Measurements from ENCODE around the gene ABLIM2. TPM values are rescaled to one million over a fixed set of nuclear protein-coding genes. Genes with fewer than 3 reads are reported as not detected.

ABLIM2 gene
- total and polyA plus RNA-seq, 2 of the 13 experiments (the other 11 are each of a cell fraction or from before 2014, with no cell fraction given) = 0.20 to 0.37 TPM

DNA sequence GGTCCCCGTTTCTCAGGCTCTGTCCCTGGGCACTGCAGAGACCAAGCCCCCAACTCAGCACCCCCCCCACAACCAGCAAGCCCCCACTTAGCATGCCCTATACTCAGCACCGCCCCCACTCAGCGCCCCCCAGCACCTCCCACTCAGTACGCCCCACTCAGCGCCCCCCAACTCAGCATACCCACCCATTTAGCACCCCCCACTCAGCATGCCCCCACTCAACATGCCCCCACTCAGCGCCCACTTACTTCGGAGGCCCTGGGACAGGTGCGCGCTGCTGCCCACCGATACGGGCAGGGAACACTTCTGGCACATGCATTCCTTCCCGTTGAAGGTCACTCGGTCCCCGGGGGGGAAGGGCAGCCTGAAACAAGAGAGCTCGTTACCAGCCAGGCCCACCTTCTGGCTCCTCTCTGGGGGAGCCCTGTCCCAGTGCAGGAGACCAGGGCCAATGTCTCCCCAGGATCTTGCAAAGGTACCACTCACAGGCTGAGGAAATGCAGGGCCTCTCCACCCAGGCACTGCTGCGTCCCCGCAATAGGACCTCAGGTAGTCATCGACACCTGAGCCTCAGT is 70.6 kb downstream of the ABLIM2 start:
- no peaks in the 10 kb centered on the region for H3K4me1 ChIP-seq (ENCODE audit: insufficient read depth, low read length)
- no peak overlapping the region for H3K9ac ChIP-seq (ENCODE audit: insufficient read depth, low read depth, low read length)
- POLR2A ChIA-PET = no interaction called here
- no TSS peak for BruUV-seq (replicated peaks)
- H3K79me2 ChIP-seq (ENCODE audit: insufficient read depth, low read length) = no peaks in the 10 kb centered on the region
- H4K20me1 ChIP-seq (ENCODE audit: insufficient read depth, low read length) = no peaks in the 10 kb centered on the region
- peaks cover 3 to 19% of the 10 kb centered on the region in 2 experiments; a peak in 4 of 5 replicates for H3K27me3 ChIP-seq (ENCODE audit: control insufficient read depth in 1 of 2, insufficient read depth in 2 of 2, low read length in 2 of 2)
- CTCF ChIA-PET (ENCODE audit: low intra/inter-chr PET ratio, low total read pairs) = no interaction called here
- no peak for ATAC-seq
- in situ Hi-C loops (cut with HindIII; ENCODE audit: extremely low pct_ligation_motif_present, low pct_unique_long_range_greater_than_20kb) = no loop called here
- intact Hi-C loops (cut with micrococcal nuclease; ENCODE audit: unreplicated experiment) = no loop called here
- no peak overlapping the region for H2AFZ ChIP-seq (ENCODE audit: low read length)
- FAIRE-seq = no peak
- H3K4me2 ChIP-seq (ENCODE audit: low read depth, low read length) = no peak overlapping the region
- no peak overlapping the region for H3K4me3 ChIP-seq (replicated peaks in 1 of 3; ENCODE audit: insufficient read depth in 1 of 3, low read depth in 2 of 3, low read length in 3 of 3)
- H3K36me3 ChIP-seq (replicated peaks in 1 of 2; ENCODE audit: control insufficient read depth in 1 of 2, insufficient read depth in 2 of 2, low read length in 2 of 2) = no peaks in the 10 kb centered on the region
- no peaks in the 10 kb centered on the region; the same call in 1 of the 2 replicates for H3K9me3 ChIP-seq (ENCODE audit: low read length)
- H3K27ac ChIP-seq (ENCODE audit: extremely low read length, insufficient read depth, low read length) = no peak overlapping the region
- no peak for DNase-seq (ENCODE audit: low spot score)
- TF ChIP-seq, protein P1, sequence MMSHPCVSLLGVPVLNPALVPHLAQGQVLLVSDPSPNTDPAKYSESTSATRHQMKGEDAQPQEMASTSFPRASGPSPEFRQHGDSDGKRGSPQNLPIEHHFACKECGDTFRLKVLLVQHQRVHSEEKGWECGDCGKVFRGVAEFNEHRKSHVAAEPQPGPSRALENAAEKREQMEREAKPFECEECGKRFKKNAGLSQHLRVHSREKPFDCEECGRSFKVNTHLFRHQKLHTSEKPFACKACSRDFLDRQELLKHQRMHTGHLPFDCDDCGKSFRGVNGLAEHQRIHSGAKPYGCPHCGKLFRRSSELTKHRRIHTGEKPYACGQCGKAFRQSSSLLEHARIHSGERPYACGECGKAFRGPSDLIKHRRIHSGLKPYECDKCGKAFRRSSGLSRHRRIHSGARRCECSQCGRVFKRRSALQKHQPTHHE (CRISPR knock-in tag; IDR thresholded peaks at IDR 0.05; ENCODE audit: borderline replicate concordance) = no peak
- TF ChIP-seq SKI (IDR thresholded peaks at IDR 0.05; ENCODE audit: partially characterized antibody) = no peak
- TF ChIP-seq ZNF496 (CRISPR knock-in tag; IDR thresholded peaks at IDR 0.05; ENCODE audit: insufficient replicate concordance) = no peak
- TF ChIP-seq NCOA5 (CRISPR knock-in tag; IDR thresholded peaks at IDR 0.05) = no peak
- TF ChIP-seq KAT8 (CRISPR knock-in tag; IDR thresholded peaks at IDR 0.05) = no peak
- no peak for TF ChIP-seq TRIM24 (CRISPR knock-in tag; IDR thresholded peaks at IDR 0.05)
- no peak for TF ChIP-seq NFE2L2 (IDR thresholded peaks at IDR 0.05; ENCODE audit: low read length)
- TF ChIP-seq PRMT3 (CRISPR knock-in tag; IDR thresholded peaks at IDR 0.05; ENCODE audit: borderline replicate concordance, low read depth) = no peak
- no peak for TF ChIP-seq ZNF567 (CRISPR knock-in tag; IDR thresholded peaks at IDR 0.05; ENCODE audit: borderline replicate concordance)
- no peak for TF ChIP-seq TGIF2 (CRISPR knock-in tag; IDR thresholded peaks at IDR 0.05)
- TF ChIP-seq, protein P2, sequence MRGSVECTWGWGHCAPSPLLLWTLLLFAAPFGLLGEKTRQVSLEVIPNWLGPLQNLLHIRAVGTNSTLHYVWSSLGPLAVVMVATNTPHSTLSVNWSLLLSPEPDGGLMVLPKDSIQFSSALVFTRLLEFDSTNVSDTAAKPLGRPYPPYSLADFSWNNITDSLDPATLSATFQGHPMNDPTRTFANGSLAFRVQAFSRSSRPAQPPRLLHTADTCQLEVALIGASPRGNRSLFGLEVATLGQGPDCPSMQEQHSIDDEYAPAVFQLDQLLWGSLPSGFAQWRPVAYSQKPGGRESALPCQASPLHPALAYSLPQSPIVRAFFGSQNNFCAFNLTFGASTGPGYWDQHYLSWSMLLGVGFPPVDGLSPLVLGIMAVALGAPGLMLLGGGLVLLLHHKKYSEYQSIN (CRISPR knock-in tag; IDR thresholded peaks at IDR 0.05; ENCODE audit: borderline replicate concordance) = no peak
- TF ChIP-seq, protein P3, sequence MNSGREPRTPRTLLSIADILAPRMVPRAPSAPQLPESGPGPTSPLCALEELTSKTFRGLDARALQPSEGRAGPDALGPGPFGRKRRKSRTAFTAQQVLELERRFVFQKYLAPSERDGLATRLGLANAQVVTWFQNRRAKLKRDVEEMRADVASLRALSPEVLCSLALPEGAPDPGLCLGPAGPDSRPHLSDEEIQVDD (CRISPR knock-in tag; IDR thresholded peaks at IDR 0.05; ENCODE audit: borderline replicate concordance) = no peak
- TF ChIP-seq, protein P4, sequence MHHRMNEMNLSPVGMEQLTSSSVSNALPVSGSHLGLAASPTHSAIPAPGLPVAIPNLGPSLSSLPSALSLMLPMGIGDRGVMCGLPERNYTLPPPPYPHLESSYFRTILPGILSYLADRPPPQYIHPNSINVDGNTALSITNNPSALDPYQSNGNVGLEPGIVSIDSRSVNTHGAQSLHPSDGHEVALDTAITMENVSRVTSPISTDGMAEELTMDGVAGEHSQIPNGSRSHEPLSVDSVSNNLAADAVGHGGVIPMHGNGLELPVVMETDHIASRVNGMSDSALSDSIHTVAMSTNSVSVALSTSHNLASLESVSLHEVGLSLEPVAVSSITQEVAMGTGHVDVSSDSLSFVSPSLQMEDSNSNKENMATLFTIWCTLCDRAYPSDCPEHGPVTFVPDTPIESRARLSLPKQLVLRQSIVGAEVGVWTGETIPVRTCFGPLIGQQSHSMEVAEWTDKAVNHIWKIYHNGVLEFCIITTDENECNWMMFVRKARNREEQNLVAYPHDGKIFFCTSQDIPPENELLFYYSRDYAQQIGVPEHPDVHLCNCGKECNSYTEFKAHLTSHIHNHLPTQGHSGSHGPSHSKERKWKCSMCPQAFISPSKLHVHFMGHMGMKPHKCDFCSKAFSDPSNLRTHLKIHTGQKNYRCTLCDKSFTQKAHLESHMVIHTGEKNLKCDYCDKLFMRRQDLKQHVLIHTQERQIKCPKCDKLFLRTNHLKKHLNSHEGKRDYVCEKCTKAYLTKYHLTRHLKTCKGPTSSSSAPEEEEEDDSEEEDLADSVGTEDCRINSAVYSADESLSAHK (CRISPR knock-in tag; IDR thresholded peaks at IDR 0.05; ENCODE audit: borderline replicate concordance) = no peak
- TF ChIP-seq DNMT3B (CRISPR knock-in tag; conservative IDR thresholded peaks at IDR 0.05) = no peak
- TF ChIP-seq, protein P5, sequence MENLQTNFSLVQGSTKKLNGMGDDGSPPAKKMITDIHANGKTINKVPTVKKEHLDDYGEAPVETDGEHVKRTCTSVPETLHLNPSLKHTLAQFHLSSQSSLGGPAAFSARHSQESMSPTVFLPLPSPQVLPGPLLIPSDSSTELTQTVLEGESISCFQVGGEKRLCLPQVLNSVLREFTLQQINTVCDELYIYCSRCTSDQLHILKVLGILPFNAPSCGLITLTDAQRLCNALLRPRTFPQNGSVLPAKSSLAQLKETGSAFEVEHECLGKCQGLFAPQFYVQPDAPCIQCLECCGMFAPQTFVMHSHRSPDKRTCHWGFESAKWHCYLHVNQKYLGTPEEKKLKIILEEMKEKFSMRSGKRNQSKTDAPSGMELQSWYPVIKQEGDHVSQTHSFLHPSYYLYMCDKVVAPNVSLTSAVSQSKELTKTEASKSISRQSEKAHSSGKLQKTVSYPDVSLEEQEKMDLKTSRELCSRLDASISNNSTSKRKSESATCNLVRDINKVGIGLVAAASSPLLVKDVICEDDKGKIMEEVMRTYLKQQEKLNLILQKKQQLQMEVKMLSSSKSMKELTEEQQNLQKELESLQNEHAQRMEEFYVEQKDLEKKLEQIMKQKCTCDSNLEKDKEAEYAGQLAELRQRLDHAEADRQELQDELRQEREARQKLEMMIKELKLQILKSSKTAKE (CRISPR knock-in tag; IDR thresholded peaks at IDR 0.05; ENCODE audit: borderline replicate concordance) = no peak
- no peak for TF ChIP-seq ZNF766 (CRISPR knock-in tag; IDR thresholded peaks at IDR 0.05; ENCODE audit: borderline replicate concordance)
- no peak for TF ChIP-seq ZNF260 (CRISPR knock-in tag; IDR thresholded peaks at IDR 0.05; ENCODE audit: borderline replicate concordance, low read depth)
- no peak for TF ChIP-seq ZNF747 (CRISPR knock-in tag; IDR thresholded peaks at IDR 0.05; ENCODE audit: borderline replicate concordance)
- WGBS (ENCODE audit: low lambda C conversion rate) = 61% methylated on average over 9 of the region's 18 CpGs

Data from HepG2 (cell line).